Breast epithelium (tissue), 3 donors: ENCODE measurements around the gene SERPINI1.

Experiments used
- CTCF ChIP-seq, 3 donors: fragments of 450-650 bp; IDR thresholded peaks; one replicate each; pipeline ENCODE4 v1.5.1; 2016 to 2017; ENCODE audit warnings: antibody characterized with exemption in 3 of 3, mild to moderate bottlenecking in 3 of 3, moderate library complexity in 3 of 3
- POLR2A ChIP-seq: fragments of 450-650 bp; IDR thresholded peaks from one replicate; pipeline ENCODE4 v1.6.1; 2016; ENCODE audit warnings: antibody characterized with exemption, mild to moderate bottlenecking, moderate library complexity
- POLR2AphosphoS5 ChIP-seq, 3 donors: sonication (generic); formaldehyde crosslinking; IDR thresholded peaks; one replicate each; pipeline ENCODE4 v1.6.1; 2017; ENCODE audit warnings: antibody characterized with exemption in 3 of 3

GRCh38 chr3:167843886-167844285, 108.4 kb downstream of the SERPINI1 start:
- TF ChIP-seq POLR2AphosphoS5 (IDR thresholded peaks at IDR 0.05) (no peak), CTCF (IDR thresholded peaks at IDR 0.05) (no peak), POLR2A (no peak)
